Measurements from ENCODE around the gene INPP5D.

Gene INPP5D

DNA sequence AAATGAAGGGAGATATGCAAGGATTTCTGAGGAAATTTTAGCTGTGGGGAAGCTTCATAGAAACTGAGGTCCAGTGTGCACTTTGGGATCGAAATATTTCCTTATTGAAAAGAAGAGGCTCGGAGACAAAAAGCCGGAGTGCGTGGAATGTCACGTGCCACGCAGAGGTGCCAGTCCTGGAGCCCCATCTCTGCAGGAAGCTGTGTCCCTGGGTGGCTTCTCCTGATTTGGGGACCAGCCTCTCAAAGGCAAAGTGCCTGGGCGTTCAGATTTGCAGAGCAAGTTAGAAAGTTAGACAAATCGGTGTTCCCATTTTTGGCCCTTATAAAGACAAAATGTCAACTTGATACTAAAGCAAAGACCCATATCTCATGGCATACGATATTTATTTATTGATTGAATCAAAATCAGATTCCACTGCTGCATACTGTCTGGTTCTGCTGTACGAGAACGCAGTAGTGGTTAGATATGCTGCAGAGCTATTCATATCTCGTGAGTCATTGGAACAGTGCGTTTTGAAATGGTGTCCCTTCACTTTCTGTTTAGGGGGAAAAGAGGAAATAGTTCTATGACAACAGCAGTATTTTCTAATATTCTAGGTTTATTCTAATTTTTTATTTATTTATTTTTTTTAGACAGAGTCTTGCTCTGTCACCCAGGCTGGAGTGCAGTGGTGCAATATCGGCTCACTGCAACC is 182.2 kb downstream of the INPP5D start:
- DNase-seq (ENCODE audit: low read depth): no peak

DNA sequence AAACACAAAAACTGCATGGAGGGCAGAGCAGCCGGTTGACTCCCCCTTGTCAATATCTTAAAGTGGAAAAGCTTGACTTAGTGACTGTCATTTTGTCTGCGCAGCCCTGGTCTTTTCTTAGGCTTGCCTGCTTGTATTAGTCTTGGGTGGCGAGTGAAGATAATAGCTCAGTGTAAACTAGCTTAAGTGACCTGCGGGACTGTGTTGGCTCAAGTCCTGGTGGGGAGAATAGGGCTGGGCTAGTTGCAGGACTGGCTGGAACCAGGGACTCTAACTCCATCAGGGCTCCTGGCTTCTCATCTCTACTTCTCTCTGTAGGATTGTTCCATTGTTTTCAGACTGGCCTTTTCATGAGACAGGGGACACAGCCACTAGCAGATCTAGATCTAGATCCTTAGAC is 183.2 kb downstream of the INPP5D start:
- DNase-seq (ENCODE audit: low read depth): no peak

DNA sequence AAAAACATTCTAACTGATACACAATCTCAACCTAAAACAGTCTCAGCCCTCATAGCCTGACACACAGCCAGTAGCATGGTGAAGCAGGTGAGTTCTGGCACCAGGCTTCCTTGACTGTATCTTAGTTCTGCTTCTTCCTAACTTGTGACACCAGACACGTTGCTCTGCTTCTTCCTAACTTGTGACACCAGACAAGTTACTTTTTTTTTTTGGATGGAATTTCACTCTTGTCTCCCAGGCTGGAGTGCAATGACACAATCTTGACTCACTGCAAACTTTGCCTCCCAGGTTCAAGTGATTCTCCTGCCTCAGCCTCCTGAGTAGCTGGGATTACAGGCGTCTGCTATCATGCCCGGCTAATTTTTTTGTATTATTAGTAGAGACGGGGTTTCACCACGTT is 184.7 kb downstream of the INPP5D start:
- no peak for DNase-seq (ENCODE audit: low read depth)

DNA sequence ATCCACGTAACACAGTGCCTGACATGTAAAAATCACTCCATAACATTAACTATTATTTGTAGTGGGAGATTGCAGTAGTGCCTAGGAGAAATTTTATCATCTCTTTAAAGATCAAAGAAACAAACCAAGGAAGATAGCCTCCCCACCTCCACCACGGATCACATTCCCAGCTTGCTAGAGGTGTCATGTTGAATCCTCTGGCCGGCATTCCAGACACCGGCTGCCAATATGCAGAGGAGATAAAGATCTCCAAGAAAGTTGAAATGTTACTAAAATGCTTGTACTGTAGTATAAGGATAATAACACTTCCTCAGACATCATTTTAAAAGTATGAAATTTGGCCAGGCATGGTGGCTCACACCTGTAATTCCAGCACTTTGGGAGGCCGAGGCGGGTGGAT is 185.3 kb downstream of the INPP5D start:
- DNase-seq (ENCODE audit: low read depth): no peak

DNA sequence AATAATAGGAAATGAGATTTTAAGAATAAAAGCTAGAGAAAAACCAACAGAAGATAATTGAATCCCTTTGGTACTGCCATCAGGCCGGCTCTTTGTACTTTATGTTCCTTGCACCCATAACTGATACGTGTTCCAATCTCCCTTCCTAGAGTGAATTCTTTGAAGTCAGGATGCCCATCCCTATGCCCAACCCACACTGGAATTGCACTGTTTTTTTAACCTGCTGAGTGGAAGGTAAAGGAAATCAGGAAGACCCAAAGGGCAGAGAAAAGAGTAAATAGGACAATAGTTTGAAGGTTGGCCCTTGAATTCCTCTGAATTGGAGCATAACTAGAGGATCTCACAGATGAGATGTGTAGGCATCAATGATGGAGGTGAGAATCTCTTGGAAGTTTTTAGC is 187.0 kb downstream of the INPP5D start:
- no peak for DNase-seq (ENCODE audit: low read depth)

DNA sequence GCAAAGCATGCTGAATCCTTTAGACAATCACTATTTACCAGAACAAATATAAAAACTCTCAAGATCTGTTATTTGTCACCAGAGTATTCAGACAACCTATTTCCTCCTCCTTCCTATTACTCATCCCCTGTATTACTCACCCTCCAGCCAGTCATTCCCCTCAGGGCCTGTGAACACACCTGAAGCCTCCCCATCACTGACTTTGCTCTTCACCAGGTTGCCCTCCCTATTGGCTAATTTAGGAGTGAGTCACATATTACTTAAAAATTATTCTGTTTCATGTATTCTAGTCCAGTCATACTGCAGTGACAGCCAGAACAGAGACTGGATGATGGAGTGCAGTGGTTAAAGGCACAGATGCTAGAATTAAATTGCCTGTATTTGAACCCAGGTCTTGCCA is 187.6 kb downstream of the INPP5D start:
- DNase-seq (ENCODE audit: low read depth): peak; percentile 14

DNA sequence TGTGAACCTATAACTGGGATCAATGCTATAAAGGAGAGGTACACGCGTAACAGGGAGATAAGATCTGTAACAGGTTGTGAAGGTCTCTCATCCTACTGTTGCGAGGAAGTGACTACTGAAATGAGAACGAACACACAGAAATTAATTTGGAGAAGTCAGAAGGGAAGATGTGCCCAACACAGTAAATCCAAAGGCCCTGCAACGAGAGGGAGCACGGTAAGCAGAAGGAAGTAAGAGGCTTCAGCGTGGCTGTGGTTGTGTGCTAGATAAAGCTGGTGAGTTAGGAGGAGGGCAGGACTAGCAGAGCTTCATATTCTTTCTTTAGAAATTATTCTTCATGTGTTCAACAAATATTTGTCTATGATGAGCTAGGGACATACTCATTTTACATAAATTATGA is 188.9 kb downstream of the INPP5D start:
- DNase-seq (ENCODE audit: low read depth): no peak

DNA sequence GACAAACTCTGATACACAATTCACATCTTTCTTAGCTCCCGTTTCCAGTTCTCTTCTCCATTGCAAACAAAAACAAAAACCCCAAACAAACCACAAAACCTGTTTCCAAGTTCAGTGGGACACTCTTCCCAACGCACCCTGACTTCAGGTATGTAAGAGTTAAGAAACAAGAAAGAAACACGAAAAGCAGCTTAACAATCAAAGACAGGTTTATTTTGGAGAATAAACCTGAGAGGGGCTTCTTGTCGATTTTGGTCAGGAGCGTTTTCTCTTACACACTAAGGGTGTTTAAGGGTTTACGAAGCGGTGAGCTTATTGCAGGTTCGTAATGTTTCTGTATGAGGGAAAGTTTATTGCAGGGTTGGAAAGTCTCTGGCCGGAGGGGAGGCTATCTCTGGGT is 190.4 kb downstream of the INPP5D start:
- DNase-seq (ENCODE audit: low read depth): no peak

DNA sequence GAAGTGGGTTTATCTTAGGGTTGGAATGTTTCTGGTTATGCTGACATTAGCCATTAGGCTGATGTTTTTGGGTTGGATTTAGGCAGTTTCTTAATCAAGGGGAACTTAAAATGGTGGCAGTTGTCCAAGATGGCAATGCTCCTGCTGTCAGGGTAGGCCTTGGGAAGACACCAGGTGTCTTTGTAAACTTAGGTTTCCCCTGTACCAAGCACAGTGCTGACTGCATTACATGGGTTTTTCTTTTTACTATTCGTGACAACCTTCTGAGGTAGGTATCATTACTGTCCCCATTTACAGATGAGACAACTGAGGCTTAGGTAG is 190.8 kb downstream of the INPP5D start:
- no peak for DNase-seq (ENCODE audit: low read depth)

DNA sequence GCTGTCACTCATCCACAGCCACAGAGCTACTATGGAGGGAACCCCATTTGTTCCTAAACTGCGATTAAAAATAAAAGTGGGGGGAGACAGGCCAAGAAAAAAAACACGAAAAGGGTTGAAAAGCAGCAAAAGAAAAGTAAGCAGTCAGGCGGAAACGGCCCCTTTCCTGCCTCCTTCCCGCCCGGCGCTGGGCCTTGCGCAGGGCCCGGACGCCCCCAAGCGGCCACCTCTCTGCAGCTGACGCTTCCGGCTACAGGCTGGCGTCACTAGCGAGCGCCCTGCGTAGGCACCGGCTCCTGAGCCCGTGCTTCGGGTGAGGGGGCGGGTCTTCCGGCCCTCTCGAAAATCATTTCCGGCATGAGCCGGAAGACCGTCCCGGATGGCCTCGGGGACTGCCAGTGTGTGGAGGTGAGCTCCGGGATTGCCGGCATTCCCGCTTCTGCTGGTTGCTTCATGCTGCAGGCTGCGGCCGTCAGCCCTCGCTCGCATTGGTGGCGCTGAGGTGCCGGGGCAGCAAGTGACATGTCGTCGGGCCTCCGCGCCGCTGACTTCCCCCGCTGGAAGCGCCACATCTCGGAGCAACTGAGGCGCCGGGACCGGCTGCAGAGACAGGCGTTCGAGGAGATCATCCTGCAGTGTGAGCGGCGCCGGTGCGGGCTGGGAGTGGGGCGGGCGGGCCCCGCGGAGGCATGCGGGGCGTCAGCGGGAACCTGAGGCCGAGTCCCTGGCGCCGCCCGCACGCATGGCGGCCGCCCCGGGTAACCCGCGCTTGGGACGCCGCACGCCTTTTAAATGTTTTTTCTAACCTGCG is 191.4 kb downstream of the INPP5D start, which contains the start of gene ATG16L1:
Gene ATG16L1 (plus strand): TSS at position 368 of the 811 bp plus-strand sequence. CDS start 155 bp downstream, at position 523.
- DNase-seq (ENCODE audit: low read depth): peak; percentile 86

DNA sequence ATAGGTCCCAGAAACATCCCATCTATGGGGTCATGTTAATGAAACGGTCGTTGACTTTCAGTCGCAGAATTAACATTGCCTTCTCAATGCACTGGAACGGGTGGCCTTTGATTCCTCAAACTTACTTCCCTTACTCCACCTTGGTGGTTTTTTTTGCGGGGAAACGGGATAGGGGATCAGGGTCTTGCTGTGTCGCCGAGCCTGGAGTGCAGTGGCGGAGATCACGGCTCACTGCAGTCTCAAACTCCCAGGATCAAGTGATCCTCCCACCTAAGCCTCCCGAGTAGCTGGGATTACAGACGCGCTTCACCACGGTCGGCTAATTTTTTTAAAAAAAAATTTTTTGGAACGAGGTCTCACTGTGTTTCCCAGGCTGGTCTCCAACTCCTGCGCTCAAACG is 192.1 kb downstream of the INPP5D start:
- no peak for DNase-seq (ENCODE audit: low read depth)

DNA sequence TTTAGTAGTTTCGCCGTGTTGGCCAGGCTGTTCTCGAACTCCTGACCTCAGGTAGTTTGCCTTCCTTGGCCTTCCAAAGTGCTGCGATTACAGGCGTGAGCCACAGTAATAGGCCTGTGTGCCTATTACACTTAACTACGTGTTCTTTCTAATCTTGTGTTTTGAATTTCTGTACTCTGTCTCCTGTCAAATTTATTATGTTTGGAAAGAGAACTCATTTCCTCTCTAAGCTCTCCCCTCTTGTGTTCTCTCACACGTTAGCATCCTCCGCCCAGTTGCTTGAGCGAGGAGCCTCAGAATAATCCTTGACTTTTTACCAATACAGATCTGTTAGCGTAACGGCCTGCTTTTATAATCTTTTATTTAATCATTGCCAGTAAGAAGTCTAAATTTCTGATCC is 195.0 kb downstream of the INPP5D start:
- no peak for DNase-seq (ENCODE audit: low read depth)

DNA sequence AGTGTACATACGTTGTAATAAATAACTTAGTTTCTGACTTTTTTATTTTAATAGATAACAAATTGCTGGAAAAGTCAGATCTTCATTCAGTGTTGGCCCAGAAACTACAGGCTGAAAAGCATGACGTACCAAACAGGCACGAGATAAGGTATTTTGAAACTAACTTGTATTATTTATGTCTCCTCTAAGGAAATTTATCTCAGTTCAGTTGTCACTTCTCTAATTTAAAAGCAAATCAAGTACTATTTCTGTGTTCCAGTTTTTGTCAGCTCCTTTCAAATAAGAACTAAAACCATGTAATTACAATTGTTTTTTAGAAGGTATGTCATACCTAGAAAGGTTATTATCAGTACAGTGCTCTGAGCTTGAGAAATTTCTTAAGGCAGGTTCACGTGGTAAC is 195.9 kb downstream of the INPP5D start:
- no peak for DNase-seq (ENCODE audit: low read depth)
